C4-2B (cell line): ENCODE data around the gene CAMKK2.
"Not testable (repeated sequence)": the region's sequence is repeated elsewhere in the genome, so short reads cannot be mapped to it uniquely, and the experiment has no call there.

Experiments
- H3K27ac ChIP-seq: fragments of 450-650 bp; 2 replicates; pipeline ENCODE4 v1.5.1; 2017
- CTCF ChIP-seq: fragments of 450-650 bp; conservative IDR thresholded peaks from 2 replicates; pipeline ENCODE4 v1.5.1; 2017; ENCODE audit warnings: mild to moderate bottlenecking
- ZFX ChIP-seq: fragments of 450-650 bp; IDR thresholded peaks from 2 replicates; pipeline ENCODE4 v1.6.1; 2017

Gene CAMKK2

GRCh38 chr12:121263206-121263935 is 33.1 kb downstream of the CAMKK2 start:
- TF ChIP-seq CTCF (no peak), ZFX (no peak)
- no peak overlapping the region for H3K27ac ChIP-seq

GRCh38 chr12:121261398-121261797 is 35.1 kb downstream of the CAMKK2 start:
- no peak for TF ChIP-seq CTCF
- H3K27ac ChIP-seq, result no peak overlapping the region

GRCh38 chr12:121260091-121260490 is 36.4 kb downstream of the CAMKK2 start:
- H3K27ac ChIP-seq, result no peak overlapping the region
- TF ChIP-seq ZFX, result no peak
- no peak for TF ChIP-seq CTCF

GRCh38 chr12:121259074-121259473 is 37.4 kb downstream of the CAMKK2 start:
- no peak for TF ChIP-seq CTCF
- no peak for TF ChIP-seq ZFX
- no peak overlapping the region for H3K27ac ChIP-seq

- not testable (repeated sequence) for H3K27ac ChIP-seq
These were observed 38.6 kb downstream of the CAMKK2 start for GRCh38 chr12:121257704-121258449.

GRCh38 chr12:121255433-121255832 is 41.1 kb downstream of the CAMKK2 start:
- H3K27ac ChIP-seq, result no peak overlapping the region
- TF ChIP-seq ZFX (no peak), CTCF (no peak)

- TF ChIP-seq CTCF (no peak), ZFX (no peak)
- H3K27ac ChIP-seq, result no peak overlapping the region
These were observed 42.7 kb downstream of the CAMKK2 start for GRCh38 chr12:121253638-121254335.
